K562 (cell line): Measurements from ENCODE around the gene ANKRD34A. TPM values are rescaled to one million over a fixed set of nuclear protein-coding genes. Genes with fewer than 3 reads are reported as not detected.

Source experiments
- ARHGAP35 ChIP-seq: fragments of 450-650 bp; IDR thresholded peaks from 2 replicates; pipeline ENCODE4 v1.6.1; 2018; ENCODE audit not compliant: partially characterized antibody
- ARID2 ChIP-seq: fragments of 450-650 bp; IDR thresholded peaks from 2 replicates; pipeline ENCODE4 v1.6.1; 2017; ENCODE audit warnings: antibody characterized with exemption, mild to moderate bottlenecking
- ASH1L ChIP-seq: fragments of 450-650 bp; IDR thresholded peaks from 2 replicates; pipeline ENCODE4 v1.6.1; 2018; ENCODE audit warnings: borderline replicate concordance, mild to moderate bottlenecking, low read depth; ENCODE audit not compliant: partially characterized antibody
- DIDO1 ChIP-seq: fragments of 450-650 bp; IDR thresholded peaks from 2 replicates; pipeline ENCODE4 v1.6.1; 2016; ENCODE audit warnings: low read depth, missing biosample characterization, missing genetic modification characterization
- ELF4 ChIP-seq: fragments of 450-650 bp; formaldehyde crosslinking; IDR thresholded peaks from 2 replicates; pipeline ENCODE4 v1.4.0; 2022; ENCODE audit warnings: missing genetic modification characterization
- ETV5 ChIP-seq: sonication (generic); formaldehyde crosslinking; IDR thresholded peaks from 2 replicates; pipeline ENCODE4 v1.4.0; 2020; ENCODE audit warnings: low read depth, mild to moderate bottlenecking, missing genetic modification reagents
- HLTF ChIP-seq: fragments of 450-650 bp; IDR thresholded peaks from 2 replicates; pipeline ENCODE4 v1.6.1; 2016
- MAZ ChIP-seq, 2 experiments: fragments of 450-650 bp in 1 of 2; sonication (generic) in 1 of 2; formaldehyde crosslinking; IDR thresholded peaks in 1 of 2; conservative IDR thresholded peaks in 1 of 2; 2 replicates each; pipeline versions ENCODE4 v1.4.0 to v1.5.0; 2020; ENCODE audit warnings: mild to moderate bottlenecking in 1 of 2, missing genetic modification reagents in 1 of 2
- NCOR1 ChIP-seq: fragments of 450-650 bp; IDR thresholded peaks from 2 replicates; pipeline ENCODE4 v1.6.1; 2016; ENCODE audit warnings: mild to moderate bottlenecking, moderate library complexity
- NFIC ChIP-seq: fragments of 450-650 bp; IDR thresholded peaks from 2 replicates; pipeline ENCODE4 v1.6.1; 2017; ENCODE audit warnings: mild to moderate bottlenecking, inconsistent platforms
- NRF1 ChIP-seq, 2 experiments: fragments of 450-650 bp; IDR thresholded peaks in 1 of 2; conservative IDR thresholded peaks in 1 of 2; 2 replicates each; pipeline ENCODE4 v1.6.1; 2014; ENCODE audit warnings: mild to moderate bottlenecking in 2 of 2
- POLR2G ChIP-seq: fragments of 200-400 bp; formaldehyde crosslinking; IDR thresholded peaks from 2 replicates; pipeline ENCODE4 v1.6.1; 2017; ENCODE audit warnings: low read depth, mild to moderate bottlenecking, antibody characterized with exemption, low read length, moderate library complexity
- POLR2H ChIP-seq: IDR thresholded peaks from 2 replicates; pipeline ENCODE4 v1.6.1; 2016; ENCODE audit warnings: missing genetic modification characterization, low read depth, mild to moderate bottlenecking, control low read depth, missing compliant biosample characterization, moderate library complexity
- RAD21 ChIP-seq, 2 experiments: fragments of 250-450 bp in 1 of 2; fragments of 450-650 bp in 1 of 2; sonication (Bioruptor Pico) in 1 of 2; formaldehyde crosslinking in 1 of 2; IDR thresholded peaks in 1 of 2; conservative IDR thresholded peaks in 1 of 2; 2 replicates each; pipeline versions ENCODE4 v1.4.0 to v1.8.0; 2020 to 2022; ENCODE audit warnings: mild to moderate bottlenecking in 2 of 2, moderate library complexity in 1 of 2
- SP1 ChIP-seq: sonication (generic); formaldehyde crosslinking; IDR thresholded peaks from 2 replicates; pipeline ENCODE4 v1.8.1; 2022; ENCODE audit warnings: mild to moderate bottlenecking, missing genetic modification reagents
- TBL1XR1 ChIP-seq, 2 experiments: IDR thresholded peaks; 2 replicates each; pipeline ENCODE4 v1.6.1; 2012; ENCODE audit warnings: improper control_type of control experiment in 2 of 2, low read length in 2 of 2, mild to moderate bottlenecking in 1 of 2
- polyA plus RNA-seq, 8 experiments: library from polyadenylated mRNA; depleted of rRNA in 4 of 8; stranded (reverse) in 5 of 8; unstranded in 3 of 8; fragments of >200 nt; fragmentation: Nextera tagmentation in 2 of 8; fragmentation: Illumina TruSeq in 1 of 8; extraction: Ambion mirVana in 2 of 8; extraction: Trizol in 1 of 8; gene quantifications; 2 replicates each; pipeline versions ENCODE4 v1.2.1 to v1.2.3, GENCODE V29; 2011 to 2014; ENCODE audit warnings: inconsistent platforms in 1 of 8, missing spikeins in 1 of 8
- total RNA-seq, 7 experiments: library from RNA; depleted of rRNA in 6 of 7; stranded (reverse); fragments of >200 nt in 6 of 7; fragmentation: Illumina TruSeq in 2 of 7; extraction: Trizol in 2 of 7; gene quantifications; 2 replicates each; pipeline versions ENCODE4 v1.2.1 to v1.2.3, GENCODE V29; 2011 to 2021; ENCODE audit warnings: low replicate concordance in 1 of 7
- TF ChIP-seq, protein P1 (sequence below): sonication (generic); formaldehyde crosslinking; IDR thresholded peaks from 2 replicates; pipeline ENCODE4 v1.8.1; 2023; ENCODE audit warnings: mild to moderate bottlenecking, missing genetic modification reagents
- TF ChIP-seq, protein P2 (sequence below): sonication (generic); formaldehyde crosslinking; IDR thresholded peaks from 2 replicates; pipeline ENCODE4 v1.9.0; 2022; ENCODE audit warnings: mild to moderate bottlenecking, missing genetic modification reagents
- TF ChIP-seq, protein P3 (sequence below): fragments of 450-650 bp; IDR thresholded peaks from 2 replicates; pipeline ENCODE4 v1.7.1; 2018; ENCODE audit warnings: mild to moderate bottlenecking, low read depth; ENCODE audit not compliant: partially characterized antibody
- TF ChIP-seq, protein P4 (sequence below), 2 experiments: fragments of 450-650 bp in 1 of 2; sonication (generic) in 1 of 2; formaldehyde crosslinking; conservative IDR thresholded peaks; 2 replicates each; pipeline versions ENCODE4 v1.4.0 to v1.8.1; 2020 to 2022; ENCODE audit warnings: mild to moderate bottlenecking in 1 of 2, missing genetic modification reagents in 1 of 2

ANKRD34A gene
- total and polyA plus RNA-seq, 9 of the 15 experiments (the other 6 are each of a cell fraction or from before 2014, with no cell fraction given), result 0.06 to 1.6 (median 0.43) TPM

DNA sequence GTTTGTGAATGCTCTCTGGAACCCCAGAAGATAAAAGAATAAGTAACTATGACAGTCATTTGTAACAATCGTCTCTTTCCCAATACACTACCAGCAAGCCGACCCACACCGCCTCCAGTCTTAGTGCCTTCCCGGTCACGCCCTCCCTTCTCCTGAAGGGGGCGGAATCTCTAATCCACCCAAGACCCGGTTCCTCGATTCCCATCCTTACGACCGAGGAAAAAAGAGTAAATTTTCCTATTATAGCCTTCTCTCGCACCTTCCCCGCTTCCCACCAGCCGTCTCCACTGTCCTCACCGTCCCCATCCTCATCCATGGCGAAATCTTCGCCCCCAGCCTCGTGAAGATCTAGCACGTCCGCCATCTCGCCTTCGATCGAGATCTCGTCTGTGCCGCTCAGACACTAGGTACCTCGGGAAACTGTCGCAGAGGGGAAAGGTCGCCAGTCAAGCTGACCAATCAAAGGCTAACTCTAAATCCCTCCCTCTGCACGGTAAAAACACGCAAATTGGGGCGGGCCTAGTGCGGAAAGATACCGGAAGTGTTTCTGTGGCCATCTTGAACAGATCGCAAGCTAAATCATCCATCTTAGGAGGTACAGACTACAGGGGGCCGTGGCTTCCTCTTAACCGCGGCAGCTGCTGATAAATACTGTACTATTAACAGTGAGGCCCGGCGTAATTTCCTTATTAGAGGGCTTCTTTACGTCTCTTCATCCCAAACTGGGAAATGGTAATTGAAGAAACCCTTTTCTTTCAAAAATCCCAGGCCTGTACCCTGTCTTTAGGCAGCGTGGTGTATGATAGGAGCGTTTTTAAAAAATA, 37.1 kb downstream of the ANKRD34A start, which contains the start of gene RBM8A (continued):
- peak; percentile 59 for TF ChIP-seq ASH1L
- peak; percentile 88 for TF ChIP-seq POLR2G
- TF ChIP-seq DIDO1 (tag), result peak; percentile 81
- peak; percentile 74 for TF ChIP-seq NFIC
- peak; percentile 62; the same call in 1 of the 2 replicates for TF ChIP-seq ARID2
- TF ChIP-seq ETV5 (CRISPR knock-in tag), result peak; percentile 47
- TF ChIP-seq POLR2H, result peak; percentile 97
- TF ChIP-seq RAD21 (CRISPR knock-in tag; conservative IDR thresholded peaks at IDR 0.05 in 1 of 2, IDR thresholded peaks at IDR 0.05 in 1 of 2), result peak; percentile 22 to 39; a peak in 3 of 4 replicates
- peak in 1 of 2 experiments; percentile 4; a peak in 1 of 4 replicates for TF ChIP-seq TBL1XR1 (IDR thresholded peaks at IDR 0.05; ENCODE audit: low read length in 2 of 2)
- TF ChIP-seq, protein P1, sequence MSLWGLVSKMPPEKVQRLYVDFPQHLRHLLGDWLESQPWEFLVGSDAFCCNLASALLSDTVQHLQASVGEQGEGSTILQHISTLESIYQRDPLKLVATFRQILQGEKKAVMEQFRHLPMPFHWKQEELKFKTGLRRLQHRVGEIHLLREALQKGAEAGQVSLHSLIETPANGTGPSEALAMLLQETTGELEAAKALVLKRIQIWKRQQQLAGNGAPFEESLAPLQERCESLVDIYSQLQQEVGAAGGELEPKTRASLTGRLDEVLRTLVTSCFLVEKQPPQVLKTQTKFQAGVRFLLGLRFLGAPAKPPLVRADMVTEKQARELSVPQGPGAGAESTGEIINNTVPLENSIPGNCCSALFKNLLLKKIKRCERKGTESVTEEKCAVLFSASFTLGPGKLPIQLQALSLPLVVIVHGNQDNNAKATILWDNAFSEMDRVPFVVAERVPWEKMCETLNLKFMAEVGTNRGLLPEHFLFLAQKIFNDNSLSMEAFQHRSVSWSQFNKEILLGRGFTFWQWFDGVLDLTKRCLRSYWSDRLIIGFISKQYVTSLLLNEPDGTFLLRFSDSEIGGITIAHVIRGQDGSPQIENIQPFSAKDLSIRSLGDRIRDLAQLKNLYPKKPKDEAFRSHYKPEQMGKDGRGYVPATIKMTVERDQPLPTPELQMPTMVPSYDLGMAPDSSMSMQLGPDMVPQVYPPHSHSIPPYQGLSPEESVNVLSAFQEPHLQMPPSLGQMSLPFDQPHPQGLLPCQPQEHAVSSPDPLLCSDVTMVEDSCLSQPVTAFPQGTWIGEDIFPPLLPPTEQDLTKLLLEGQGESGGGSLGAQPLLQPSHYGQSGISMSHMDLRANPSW (CRISPR knock-in tag), result peak; percentile 85; the same call in 1 of the 2 replicates
- TF ChIP-seq NCOR1, result peak; percentile 62
- peak; percentile 43 to 51; a peak in 3 of 4 replicates for TF ChIP-seq NRF1 (conservative IDR thresholded peaks at IDR 0.05 in 1 of 2, IDR thresholded peaks at IDR 0.05 in 1 of 2)
- peak; percentile 81 for TF ChIP-seq ARHGAP35
- TF ChIP-seq, protein P2, sequence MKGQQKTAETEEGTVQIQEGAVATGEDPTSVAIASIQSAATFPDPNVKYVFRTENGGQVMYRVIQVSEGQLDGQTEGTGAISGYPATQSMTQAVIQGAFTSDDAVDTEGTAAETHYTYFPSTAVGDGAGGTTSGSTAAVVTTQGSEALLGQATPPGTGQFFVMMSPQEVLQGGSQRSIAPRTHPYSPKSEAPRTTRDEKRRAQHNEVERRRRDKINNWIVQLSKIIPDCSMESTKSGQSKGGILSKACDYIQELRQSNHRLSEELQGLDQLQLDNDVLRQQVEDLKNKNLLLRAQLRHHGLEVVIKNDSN (CRISPR knock-in tag), result no peak
- TF ChIP-seq, protein P3, sequence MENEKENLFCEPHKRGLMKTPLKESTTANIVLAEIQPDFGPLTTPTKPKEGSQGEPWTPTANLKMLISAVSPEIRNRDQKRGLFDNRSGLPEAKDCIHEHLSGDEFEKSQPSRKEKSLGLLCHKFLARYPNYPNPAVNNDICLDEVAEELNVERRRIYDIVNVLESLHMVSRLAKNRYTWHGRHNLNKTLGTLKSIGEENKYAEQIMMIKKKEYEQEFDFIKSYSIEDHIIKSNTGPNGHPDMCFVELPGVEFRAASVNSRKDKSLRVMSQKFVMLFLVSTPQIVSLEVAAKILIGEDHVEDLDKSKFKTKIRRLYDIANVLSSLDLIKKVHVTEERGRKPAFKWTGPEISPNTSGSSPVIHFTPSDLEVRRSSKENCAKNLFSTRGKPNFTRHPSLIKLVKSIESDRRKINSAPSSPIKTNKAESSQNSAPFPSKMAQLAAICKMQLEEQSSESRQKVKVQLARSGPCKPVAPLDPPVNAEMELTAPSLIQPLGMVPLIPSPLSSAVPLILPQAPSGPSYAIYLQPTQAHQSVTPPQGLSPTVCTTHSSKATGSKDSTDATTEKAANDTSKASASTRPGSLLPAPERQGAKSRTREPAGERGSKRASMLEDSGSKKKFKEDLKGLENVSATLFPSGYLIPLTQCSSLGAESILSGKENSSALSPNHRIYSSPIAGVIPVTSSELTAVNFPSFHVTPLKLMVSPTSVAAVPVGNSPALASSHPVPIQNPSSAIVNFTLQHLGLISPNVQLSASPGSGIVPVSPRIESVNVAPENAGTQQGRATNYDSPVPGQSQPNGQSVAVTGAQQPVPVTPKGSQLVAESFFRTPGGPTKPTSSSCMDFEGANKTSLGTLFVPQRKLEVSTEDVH, result peak; percentile 82
- peak; percentile 50 to 77 for TF ChIP-seq MAZ (CRISPR knock-in tag; conservative IDR thresholded peaks at IDR 0.05 in 1 of 2, IDR thresholded peaks at IDR 0.05 in 1 of 2)
- peak; percentile 82 for TF ChIP-seq SP1
- peak; percentile 81 for TF ChIP-seq ELF4 (CRISPR knock-in tag)
- peak; percentile 98 for TF ChIP-seq HLTF
- TF ChIP-seq, protein P4, sequence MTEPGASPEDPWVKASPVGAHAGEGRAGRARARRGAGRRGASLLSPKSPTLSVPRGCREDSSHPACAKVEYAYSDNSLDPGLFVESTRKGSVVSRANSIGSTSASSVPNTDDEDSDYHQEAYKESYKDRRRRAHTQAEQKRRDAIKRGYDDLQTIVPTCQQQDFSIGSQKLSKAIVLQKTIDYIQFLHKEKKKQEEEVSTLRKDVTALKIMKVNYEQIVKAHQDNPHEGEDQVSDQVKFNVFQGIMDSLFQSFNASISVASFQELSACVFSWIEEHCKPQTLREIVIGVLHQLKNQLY (CRISPR knock-in tag; conservative IDR thresholded peaks at IDR 0.05), result 0 out of 4 replicates have a peak, but pooled peaks of 1 of the 2 experiments have one; percentile 58
